Uterus (tissue), 4 donors: ENCODE results near the gene HLA-B. TPM values are rescaled to one million over a fixed set of nuclear protein-coding genes. Genes with fewer than 3 reads are reported as not detected.

ENCODE experiments used
- DNase-seq, 2 donors: peaks; one replicate each; pipeline ENCODE4 v3.0.0-alpha.2; 2019 to 2020
- H3K27ac ChIP-seq, 2 donors: fragments of 200-600 bp; sonication (generic); 1 replicate in 1 of 2; 2 replicates in 1 of 2; pipeline ENCODE4 v1.5.1; 2016 to 2018
- H3K27me3 ChIP-seq, 2 donors: fragments of 200-600 bp; sonication (generic); one replicate each; pipeline ENCODE4 v1.5.1; 2018 to 2019; ENCODE audit warnings: control low read depth in 1 of 2
- H3K36me3 ChIP-seq, 2 donors: fragments of 200-600 bp; sonication (generic); one replicate each; pipeline ENCODE4 v1.5.1; 2019; ENCODE audit warnings: control low read depth in 1 of 2
- H3K4me1 ChIP-seq, 2 donors: fragments of 200-600 bp; sonication (generic); one replicate each; pipeline ENCODE4 v1.5.1; 2018 to 2019; ENCODE audit warnings: control low read depth in 1 of 2
- H3K4me3 ChIP-seq, 2 donors: fragments of 200-600 bp; sonication (generic); 1 replicate in 1 of 2; 2 replicates in 1 of 2; pipeline ENCODE4 v1.5.1; 2018 to 2019; ENCODE audit warnings: mild to moderate bottlenecking in 1 of 2
- H3K9me3 ChIP-seq, 2 donors: fragments of 200-600 bp; sonication (generic); one replicate each; pipeline ENCODE4 v1.5.1; 2019; ENCODE audit warnings: control low read depth in 1 of 2
- POLR2A ChIP-seq, 2 donors: fragments of 450-650 bp; IDR thresholded peaks; one replicate each; pipeline ENCODE4 v1.6.1; 2016; ENCODE audit warnings: antibody characterized with exemption in 2 of 2, mild to moderate bottlenecking in 1 of 2, moderate library complexity in 1 of 2
- intact Hi-C: fragments of 100-400 bp; cut with DNase I; formaldehyde crosslinking; loops from one replicate; pipeline ENCODE4 v1.15.1; 2023; ENCODE audit warnings: low total_unique reads
- microRNA-seq: library from miRNA; unstranded; fragments of <30 nt; microRNA quantifications from one replicate; pipeline ENCODE4, GENCODE V29; 2016; ENCODE audit warnings: borderline microRNAs expressed, borderline replicate concordance
- small RNA-seq: library from RNA; depleted of rRNA; stranded (forward); fragments of <200 nt; gene quantifications from one replicate; pipeline ENCODE3, GENCODE V24; 2016
- total RNA-seq, 4 donors: library from RNA; depleted of rRNA in 3 of 4; stranded (reverse); fragments of >200 nt in 3 of 4; gene quantifications; one replicate each; pipeline versions ENCODE4 v1.1.0 to v1.2.4, GENCODE V29; 2014 to 2023
- TF ChIP-seq, protein P1 (sequence below), 4 experiments: fragments of 200-600 bp in 2 of 4; fragments of 450-650 bp in 2 of 4; sonication (generic) in 2 of 4; IDR thresholded peaks; one replicate each; pipeline ENCODE4 v1.5.1; 2016 to 2019; ENCODE audit warnings: antibody characterized with exemption in 4 of 4, mild to moderate bottlenecking in 2 of 4, moderate library complexity in 1 of 4
- donor health status: DM: yes; HTN: yes; CAD: no.

HLA-B gene
- total RNA-seq, 4 donors from 2014 or later = 134 to 1,272 (median 737) TPM

DNA sequence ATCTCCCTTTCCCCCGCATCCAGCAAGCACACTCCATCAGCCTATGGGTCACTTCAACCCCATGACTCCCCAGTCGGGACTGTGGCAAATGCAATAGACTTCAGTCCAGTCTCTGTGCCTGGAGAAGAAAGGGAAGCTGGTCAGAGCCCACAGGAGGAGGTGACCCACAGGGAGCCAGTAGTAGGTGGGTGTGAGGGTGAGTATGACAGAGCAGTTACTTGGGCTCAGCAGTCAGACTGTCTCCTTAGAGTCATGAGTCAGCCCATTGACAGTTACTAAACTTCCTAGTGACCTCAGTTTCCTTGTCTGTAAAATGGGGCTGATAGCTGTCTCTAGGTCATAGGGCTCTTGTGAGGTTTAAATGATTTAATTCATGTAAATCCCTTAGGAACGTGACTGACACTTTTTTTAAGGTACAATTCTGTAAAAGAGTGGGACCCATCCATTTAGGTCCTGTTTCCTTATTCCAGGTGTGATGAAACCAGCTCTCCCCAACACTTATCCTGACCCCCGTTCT lies 51.2 kb downstream of the HLA-B start:
- H3K27me3 ChIP-seq = no peaks in the 10 kb centered on the region
- no peak overlapping the region for H3K27ac ChIP-seq
- DNase-seq = no peak
- no peaks in the 10 kb centered on the region for H3K36me3 ChIP-seq
- no peaks in the 10 kb centered on the region for H3K9me3 ChIP-seq
- intact Hi-C loops = no loop called here
- H3K4me3 ChIP-seq = no peak overlapping the region
- no peaks in the 10 kb centered on the region for H3K4me1 ChIP-seq
- TF ChIP-seq POLR2A (IDR thresholded peaks at IDR 0.05) = no peak
- TF ChIP-seq, protein P1, sequence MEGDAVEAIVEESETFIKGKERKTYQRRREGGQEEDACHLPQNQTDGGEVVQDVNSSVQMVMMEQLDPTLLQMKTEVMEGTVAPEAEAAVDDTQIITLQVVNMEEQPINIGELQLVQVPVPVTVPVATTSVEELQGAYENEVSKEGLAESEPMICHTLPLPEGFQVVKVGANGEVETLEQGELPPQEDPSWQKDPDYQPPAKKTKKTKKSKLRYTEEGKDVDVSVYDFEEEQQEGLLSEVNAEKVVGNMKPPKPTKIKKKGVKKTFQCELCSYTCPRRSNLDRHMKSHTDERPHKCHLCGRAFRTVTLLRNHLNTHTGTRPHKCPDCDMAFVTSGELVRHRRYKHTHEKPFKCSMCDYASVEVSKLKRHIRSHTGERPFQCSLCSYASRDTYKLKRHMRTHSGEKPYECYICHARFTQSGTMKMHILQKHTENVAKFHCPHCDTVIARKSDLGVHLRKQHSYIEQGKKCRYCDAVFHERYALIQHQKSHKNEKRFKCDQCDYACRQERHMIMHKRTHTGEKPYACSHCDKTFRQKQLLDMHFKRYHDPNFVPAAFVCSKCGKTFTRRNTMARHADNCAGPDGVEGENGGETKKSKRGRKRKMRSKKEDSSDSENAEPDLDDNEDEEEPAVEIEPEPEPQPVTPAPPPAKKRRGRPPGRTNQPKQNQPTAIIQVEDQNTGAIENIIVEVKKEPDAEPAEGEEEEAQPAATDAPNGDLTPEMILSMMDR (IDR thresholded peaks at IDR 0.05) = no peak

DNA sequence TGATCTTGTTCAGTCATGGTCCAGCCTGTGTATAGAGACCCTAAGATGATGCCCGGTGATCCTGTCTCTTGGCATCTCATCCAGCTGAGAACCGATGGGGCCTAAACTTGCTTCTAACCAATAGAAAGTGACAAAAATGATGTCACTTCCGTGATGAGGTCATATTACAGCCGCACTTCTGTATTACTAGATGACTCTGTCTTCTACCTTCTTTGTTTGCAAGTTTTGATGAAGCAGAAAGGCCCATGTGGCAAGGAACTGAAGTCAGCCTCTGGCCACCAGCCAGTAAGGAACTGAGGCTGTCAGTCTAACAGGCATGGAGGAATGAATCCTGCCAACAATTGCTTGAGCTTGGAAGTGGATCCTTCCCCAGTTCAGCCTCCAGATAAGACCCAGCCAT lies 52.3 kb downstream of the HLA-B start:
- no peak for DNase-seq

More for the DNA sequence above, 52.3 kb downstream of the HLA-B start:
- intact Hi-C loops = no loop called here
- Histone ChIP-seq H3K36me3 (no peaks in the 10 kb centered on the region), H3K27me3 (no peaks in the 10 kb centered on the region), H3K27ac (no peak overlapping the region), H3K4me1 (no peaks in the 10 kb centered on the region), H3K9me3 (no peaks in the 10 kb centered on the region), H3K4me3 (no peak overlapping the region)
- TF ChIP-seq, protein P1 (IDR thresholded peaks at IDR 0.05) = no peak
- TF ChIP-seq POLR2A (IDR thresholded peaks at IDR 0.05) = no peak

Small RNA genes lying within 50 kb of the gene (microRNA-seq; reads per million reads assigned to microRNA genes)
- not detected for gene MIR6891

Small RNA genes lying within 50 kb of the gene (small RNA-seq; reads per million reads assigned to genes)
- not detected for gene HLA-S
- gene MIR6891 = not detected
- gene RF00019 = not detected
- not detected for gene RNU6-283P

Other genes with a start within 250 kb of the HLA-B start
- under 1 TPM in 1 of 4 donors, not detected in 3; 0.35 TPM for gene C6orf15, start 244.6 kb downstream of the HLA-B start, total RNA-seq
- 1 to 10 TPM in 1 of 4 donors, under 1 TPM in 3; under 0.01 to 4.5 (median 0.54) TPM for gene PSORS1C1, start 242.4 kb downstream of the HLA-B start, total RNA-seq
- under 1 TPM in 1 of 4 donors, not detected in 3; 0.28 TPM for gene CDSN, start 236.7 kb downstream of the HLA-B start, total RNA-seq
- not detected for gene PSORS1C2, start 218.1 kb downstream of the HLA-B start, total RNA-seq
- gene CCHCR1, start 199.4 kb downstream of the HLA-B start, total RNA-seq = 10 to 100 TPM in 2 of 4 donors, 1 to 10 TPM in 1, under 1 TPM in 1; 0.59 to 28.1 (median 12.5) TPM
- 10 to 100 TPM in 3 of 4 donors, 1 to 10 TPM in 1; 3.6 to 22.3 (median 12.6) TPM for gene TCF19, start 198.6 kb downstream of the HLA-B start, total RNA-seq
- gene POU5F1, start 186.5 kb downstream of the HLA-B start, total RNA-seq = 1 to 10 TPM in 2 of 4 donors, under 1 TPM in 1, not detected in 1; 0.67 to 2.8 (median 1.8) TPM
- 100 to 1,000 TPM; 209 to 650 (median 336) TPM for gene HLA-C, start 85.1 kb downstream of the HLA-B start, total RNA-seq
- gene MICA, start 46.4 kb upstream of the HLA-B start, total RNA-seq = 10 to 100 TPM in 3 of 4 donors, 1 to 10 TPM in 1; 9.1 to 31.7 (median 17.2) TPM
- 1 to 10 TPM; 1.9 to 4.8 (median 2.9) TPM for gene MICB, start 141.0 kb upstream of the HLA-B start, total RNA-seq
- not detected for gene MCCD1, start 171.8 kb upstream of the HLA-B start, total RNA-seq
- 100 to 1,000 TPM; 119 to 429 (median 282) TPM for gene DDX39B, start 184.8 kb upstream of the HLA-B start, total RNA-seq
- 1 to 10 TPM in 2 of 4 donors, not detected in 2; 1.2 to 1.6 TPM for gene ATP6V1G2, start 189.4 kb upstream of the HLA-B start, total RNA-seq
- gene NFKBIL1, start 190.4 kb upstream of the HLA-B start, total RNA-seq = 10 to 100 TPM; 19.7 to 38.5 (median 20.8) TPM
- gene LTA, start 215.1 kb upstream of the HLA-B start, total RNA-seq = under 1 TPM in 1 of 4 donors, not detected in 3; 0.30 TPM
- 1 to 10 TPM in 1 of 4 donors, not detected in 3; 1.3 TPM for gene TNF, start 218.4 kb upstream of the HLA-B start, total RNA-seq
- 1 to 10 TPM in 1 of 4 donors, not detected in 3; 1.5 TPM for gene LTB, start 225.2 kb upstream of the HLA-B start, total RNA-seq
- 100 to 1,000 TPM in 1 of 4 donors, 1 to 10 TPM in 2, not detected in 1; 2.6 to 229 (median 3.2) TPM for gene LST1, start 229.1 kb upstream of the HLA-B start, total RNA-seq
- gene NCR3, start 235.8 kb upstream of the HLA-B start, total RNA-seq = not detected